Colonic mucosa (tissue), 4 donors: ENCODE data around the gene LRRFIP1. TPM values are rescaled to one million over a fixed set of nuclear protein-coding genes. Genes with fewer than 3 reads are reported as not detected.
A peak's percentile ranks its signal among the peaks of the same experiment; 100 is the strongest.

Source experiments
- DNase-seq: peaks from one replicate; pipeline ENCODE4 v3.0.0-alpha.2; 2020
- H3K27ac ChIP-seq: fragments of 200-600 bp; one replicate; pipeline ENCODE4 v1.8.0; 2021
- H3K27me3 ChIP-seq: fragments of 200-600 bp; one replicate; pipeline ENCODE4 v1.8.0; 2021
- H3K36me3 ChIP-seq: fragments of 200-600 bp; one replicate; pipeline ENCODE4 v1.8.0; 2021
- H3K4me1 ChIP-seq: fragments of 200-600 bp; one replicate; pipeline ENCODE4 v1.8.0; 2021; ENCODE audit warnings: mild to moderate bottlenecking
- H3K4me3 ChIP-seq: fragments of 200-600 bp; one replicate; pipeline ENCODE4 v1.8.0; 2021
- H3K9ac ChIP-seq, 2 donors: one replicate each; pipeline ENCODE4 v1.7.0; 2013; ENCODE audit warnings: control low read depth in 2 of 2, low read depth in 2 of 2, low read length in 2 of 2
- H3K9me3 ChIP-seq: fragments of 200-600 bp; one replicate; pipeline ENCODE4 v1.8.0; 2021
- CTCF ChIP-seq: fragments of 200-600 bp; IDR thresholded peaks from one replicate; pipeline ENCODE4 v1.8.0; 2022; ENCODE audit warnings: antibody characterized with exemption, mild to moderate bottlenecking
- intact Hi-C: fragments of 100-400 bp; cut with DNase I; formaldehyde crosslinking; loops from one replicate; pipeline ENCODE4 v1.14.1; 2022
- total RNA-seq, 2 donors: library from RNA; stranded (reverse); fragmentation: NEBNext Ultra II Directional in 1 of 2; extraction: Animal tissue kit (Norgen Biotek cat#: 25700) in 1 of 2; gene quantifications; one replicate each; pipeline ENCODE4 v1.2.1, GENCODE V29; 2021
- donor health status: healthy.
- donor health status: DM: no; HTN: no; CAD: no.
- donor health status: DM: no; HTN: no; CAD: no.

LRRFIP1 gene
- total RNA-seq, 2 donors from 2014 or later: 114 to 133 TPM

DNA sequence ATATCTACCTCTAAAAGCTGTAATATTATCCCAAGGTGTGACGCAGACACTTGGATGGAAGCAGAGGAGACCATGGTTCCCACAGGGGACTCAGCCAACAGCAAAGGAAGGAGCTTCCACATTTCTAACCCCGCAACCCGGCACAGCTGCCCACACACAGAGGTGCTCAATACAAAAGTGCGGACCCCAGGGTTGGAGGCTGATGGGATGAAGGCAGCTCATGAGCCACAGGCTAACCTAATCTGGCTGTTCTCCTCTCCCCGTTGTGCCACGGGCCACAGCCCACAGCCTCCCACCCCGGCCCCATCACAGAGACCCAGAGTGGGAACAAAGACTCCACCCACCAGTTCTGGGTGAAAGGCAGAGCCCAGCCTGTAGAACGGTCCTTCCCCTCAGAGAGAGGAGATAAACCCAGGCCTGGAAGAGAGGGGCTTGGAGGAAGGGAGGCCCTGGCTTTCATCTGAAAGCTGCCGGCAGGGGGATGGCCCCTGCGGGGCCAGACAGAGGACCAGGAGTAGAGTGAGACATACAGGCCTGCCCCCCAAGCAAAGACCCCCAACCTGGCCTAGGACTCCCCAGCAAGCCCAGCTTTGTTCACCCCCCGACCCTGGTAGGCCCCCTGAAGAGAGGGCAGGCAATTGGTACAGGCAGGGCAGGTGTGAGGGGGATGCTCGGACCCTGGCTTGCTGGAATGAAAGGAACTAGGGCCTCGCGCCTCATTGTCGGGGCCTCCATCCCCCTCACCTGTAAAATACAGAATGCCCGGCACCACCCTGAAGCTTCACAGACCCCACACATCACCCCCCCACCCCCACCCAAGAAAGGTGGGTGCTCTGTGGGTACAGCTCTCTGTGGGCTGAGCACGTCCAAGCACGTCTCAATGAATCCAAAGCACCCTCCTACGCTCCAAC is 43.7 kb upstream of the LRRFIP1 start:
- Histone ChIP-seq H3K9me3 (no peaks in the 10 kb centered on the region), H3K36me3 (no peaks in the 10 kb centered on the region), H3K27ac (no peak overlapping the region), H3K4me3 (no peak overlapping the region), H3K9ac (no peak overlapping the region), H3K4me1 (no peaks in the 10 kb centered on the region), H3K27me3 (no peaks in the 10 kb centered on the region)
- DNase-seq: no peak
- intact Hi-C loops: no loop called here
- no peak for TF ChIP-seq CTCF

GRCh38 chr2:237585590-237586221 is 41.7 kb upstream of the LRRFIP1 start:
- Histone ChIP-seq H3K9me3 (no peaks in the 10 kb centered on the region), H3K36me3 (no peaks in the 10 kb centered on the region), H3K27ac (no peak overlapping the region), H3K9ac (no peak overlapping the region), H3K27me3 (no peaks in the 10 kb centered on the region), H3K4me3 (no peak overlapping the region), H3K4me1 (no peaks in the 10 kb centered on the region)
- DNase-seq: no peak
- intact Hi-C loops: no loop called here
- TF ChIP-seq CTCF: no peak

DNA sequence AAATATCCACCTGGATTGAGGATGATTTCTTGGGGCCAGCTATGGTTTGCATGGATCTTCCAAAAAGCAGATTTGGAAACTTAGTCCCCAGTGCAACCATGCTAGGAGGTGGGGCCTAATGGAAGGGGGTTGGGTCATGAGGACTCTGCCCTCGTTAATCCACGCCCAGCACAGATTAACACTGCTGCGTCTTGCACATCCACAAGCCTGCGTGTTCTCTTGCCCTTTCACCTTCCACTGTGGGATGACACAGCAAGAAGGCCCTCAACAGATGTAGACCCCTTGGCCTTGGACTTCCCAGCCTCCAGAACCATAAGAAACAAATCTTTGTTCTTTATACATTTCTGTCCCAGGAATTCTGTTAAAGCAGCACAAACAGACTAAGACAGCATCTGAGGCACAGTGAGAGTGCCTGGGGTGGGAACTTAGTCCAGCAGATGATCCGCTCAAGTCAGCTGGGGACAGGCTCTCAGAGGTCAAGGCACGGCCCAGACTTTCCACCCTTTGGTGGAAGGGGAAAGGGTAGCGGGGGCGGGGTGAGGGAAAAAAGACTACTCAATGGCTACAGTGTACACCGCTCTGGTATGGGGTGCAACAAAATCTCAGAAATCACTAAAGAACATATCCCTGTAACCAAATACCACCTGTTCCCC is 39.2 kb upstream of the LRRFIP1 start:
- intact Hi-C loops: no loop called here
- H3K9ac ChIP-seq: no peak overlapping the region
- no peak overlapping the region for H3K4me3 ChIP-seq
- no peaks in the 10 kb centered on the region for H3K36me3 ChIP-seq
- H3K4me1 ChIP-seq: no peaks in the 10 kb centered on the region
- peak; percentile 76 for DNase-seq
- H3K9me3 ChIP-seq: no peaks in the 10 kb centered on the region
- TF ChIP-seq CTCF: no peak
- H3K27ac ChIP-seq: no peak overlapping the region
- no peaks in the 10 kb centered on the region for H3K27me3 ChIP-seq

DNA sequence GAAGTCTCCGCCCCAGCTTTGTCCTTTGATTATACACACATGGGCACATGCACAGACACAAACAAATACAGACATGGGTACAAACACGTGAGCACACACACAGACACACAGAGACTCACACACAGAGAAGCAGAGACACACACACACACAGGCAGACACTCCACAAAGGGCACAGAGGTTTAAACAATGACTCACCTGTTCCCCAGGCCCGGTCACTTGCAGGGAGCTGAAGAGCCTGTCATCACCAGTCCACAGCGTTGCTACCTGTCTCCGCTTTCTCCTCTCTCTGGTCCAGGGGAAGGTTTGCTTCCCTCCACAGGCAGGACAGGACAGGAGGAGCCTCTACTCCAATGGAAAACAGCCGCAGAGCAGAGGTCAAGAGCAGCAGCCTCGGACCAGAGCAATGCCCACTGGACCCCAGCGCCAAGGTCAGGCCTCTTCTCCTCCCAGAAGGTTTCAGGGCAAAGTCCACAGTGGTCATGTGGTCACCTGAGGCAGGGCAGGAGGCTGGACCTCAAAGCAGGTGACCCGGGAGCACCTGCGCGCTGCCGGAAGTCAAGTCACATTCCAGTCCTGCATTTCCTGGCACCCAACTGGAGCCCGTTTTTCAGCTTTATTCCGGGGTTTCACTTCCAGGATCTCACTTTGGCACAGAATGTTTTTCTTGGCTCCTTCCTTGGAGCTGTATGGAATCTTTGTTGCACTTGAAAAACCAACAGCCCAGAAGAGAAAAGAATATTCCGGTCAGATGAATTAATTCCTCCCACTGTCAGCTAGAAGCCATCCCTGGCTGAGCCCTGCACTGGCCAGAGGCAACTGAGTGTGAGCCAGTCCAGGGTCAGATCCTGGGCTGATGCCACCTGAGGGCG is 36.9 kb upstream of the LRRFIP1 start, which contains the start of gene RAB17:
TSS of gene RAB17 (minus strand) at position 463 of the 869 bp plus-strand sequence. CDS start 4,580 bp downstream, outside the sequence.
- intact Hi-C loops: no loop called here
- H3K9me3 ChIP-seq: no peaks in the 10 kb centered on the region
- DNase-seq: peak; percentile 91
- no peak for TF ChIP-seq CTCF
- no peaks in the 10 kb centered on the region for H3K36me3 ChIP-seq
- H3K4me1 ChIP-seq: no peaks in the 10 kb centered on the region
- H3K27ac ChIP-seq: peak within 1 kb of the TSS; percentile 76
- H3K9ac ChIP-seq: peak within 1 kb of the TSS; percentile 6 to 57
- peak within 1 kb of the TSS; percentile 29 for H3K4me3 ChIP-seq
- H3K27me3 ChIP-seq: no peaks in the 10 kb centered on the region
